Stimulated activated CD4-positive, alpha-beta T cell treated with anti-CD3 and anti-CD28 coated beads, Interleukin-12 subunit alpha, Interleukin-12 subunit beta, amount 100 ng/mL, for 24 hours (primary cell): ENCODE measurements around the gene FGGY.

Experiments used
- DNase-seq, 2 experiments: peaks; one replicate each; pipeline ENCODE4 v3.0.0-alpha.2; 2020; ENCODE audit warnings: low read depth in 2 of 2

The FGGY gene

DNA sequence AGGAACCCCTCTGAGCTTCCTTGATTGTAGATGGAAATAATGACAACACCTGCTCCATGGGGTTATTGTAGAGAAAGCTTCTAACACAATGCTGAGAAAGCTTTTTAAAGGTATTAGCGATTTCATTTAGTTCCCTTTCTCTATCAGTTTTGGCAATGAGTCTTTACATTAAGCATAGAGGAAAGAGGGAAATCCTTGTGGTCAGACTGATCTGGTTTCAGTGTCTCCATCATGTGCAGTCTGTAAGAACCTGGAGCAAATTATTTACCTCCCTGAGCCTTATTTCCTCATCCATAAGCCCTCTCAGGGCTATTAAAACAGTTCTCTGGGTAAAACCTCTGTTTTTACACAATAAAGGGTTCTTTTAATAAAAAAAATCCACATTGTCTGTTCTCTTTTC is 87.5 kb downstream of the FGGY start:
- DNase-seq = no peak

DNA sequence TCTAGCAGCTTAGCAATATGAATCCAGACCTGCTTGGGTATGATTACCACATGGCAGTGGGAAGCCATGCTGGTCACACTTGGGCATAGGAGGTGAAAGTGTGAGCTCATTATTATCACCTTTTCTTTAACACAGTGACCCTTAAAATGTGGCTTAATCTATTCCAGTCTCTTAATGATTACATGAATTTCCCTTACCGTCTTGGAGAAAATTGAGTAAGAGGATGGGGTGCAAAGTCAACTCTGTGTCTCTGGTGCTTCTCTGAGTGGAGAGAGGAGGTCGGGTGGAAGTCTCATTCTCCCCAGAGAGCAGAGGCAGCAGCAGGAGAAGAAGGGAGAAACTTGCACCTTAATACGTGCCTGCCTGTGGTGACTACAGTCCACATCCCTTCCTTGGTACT is 91.3 kb downstream of the FGGY start:
- DNase-seq = no peak

DNA sequence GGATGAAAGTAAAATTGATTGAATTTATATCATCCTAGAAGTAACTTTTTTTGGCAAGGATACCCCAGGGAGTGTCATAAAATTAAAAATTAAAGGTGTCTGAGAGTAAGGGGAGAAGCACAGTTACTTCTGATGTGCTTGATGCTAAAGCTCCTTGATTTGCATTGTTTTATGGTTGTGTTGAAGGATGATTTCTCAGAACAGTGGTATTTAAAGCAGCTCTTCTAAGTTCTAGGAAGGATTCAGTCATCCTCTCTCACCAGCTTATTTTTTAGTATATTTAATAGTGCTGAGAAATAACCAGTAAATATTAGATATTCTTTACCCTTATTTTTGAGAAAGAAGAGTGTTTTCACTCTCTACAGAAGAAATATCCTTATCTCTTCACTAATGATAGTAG is 93.0 kb downstream of the FGGY start:
- DNase-seq = no peak

DNA sequence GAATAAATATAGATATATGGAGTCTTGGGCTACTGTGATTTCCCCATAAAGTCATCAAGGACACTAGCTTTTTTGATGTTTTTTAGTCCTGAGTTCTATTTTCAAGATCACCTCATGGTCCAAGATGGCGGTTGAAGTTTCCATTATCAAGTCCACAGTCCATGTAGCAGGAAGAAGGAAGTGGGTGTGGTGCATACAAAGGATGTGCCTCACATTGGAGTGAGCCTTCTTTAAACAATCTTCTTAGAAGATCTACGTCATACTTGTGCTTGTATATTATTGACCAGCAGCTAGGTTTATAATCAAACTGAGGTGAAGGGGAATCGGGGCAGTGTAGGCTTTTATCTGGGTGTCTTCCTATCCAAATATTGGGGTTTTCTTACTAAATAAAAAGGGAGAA is 93.4 kb downstream of the FGGY start:
- DNase-seq = no peak

DNA sequence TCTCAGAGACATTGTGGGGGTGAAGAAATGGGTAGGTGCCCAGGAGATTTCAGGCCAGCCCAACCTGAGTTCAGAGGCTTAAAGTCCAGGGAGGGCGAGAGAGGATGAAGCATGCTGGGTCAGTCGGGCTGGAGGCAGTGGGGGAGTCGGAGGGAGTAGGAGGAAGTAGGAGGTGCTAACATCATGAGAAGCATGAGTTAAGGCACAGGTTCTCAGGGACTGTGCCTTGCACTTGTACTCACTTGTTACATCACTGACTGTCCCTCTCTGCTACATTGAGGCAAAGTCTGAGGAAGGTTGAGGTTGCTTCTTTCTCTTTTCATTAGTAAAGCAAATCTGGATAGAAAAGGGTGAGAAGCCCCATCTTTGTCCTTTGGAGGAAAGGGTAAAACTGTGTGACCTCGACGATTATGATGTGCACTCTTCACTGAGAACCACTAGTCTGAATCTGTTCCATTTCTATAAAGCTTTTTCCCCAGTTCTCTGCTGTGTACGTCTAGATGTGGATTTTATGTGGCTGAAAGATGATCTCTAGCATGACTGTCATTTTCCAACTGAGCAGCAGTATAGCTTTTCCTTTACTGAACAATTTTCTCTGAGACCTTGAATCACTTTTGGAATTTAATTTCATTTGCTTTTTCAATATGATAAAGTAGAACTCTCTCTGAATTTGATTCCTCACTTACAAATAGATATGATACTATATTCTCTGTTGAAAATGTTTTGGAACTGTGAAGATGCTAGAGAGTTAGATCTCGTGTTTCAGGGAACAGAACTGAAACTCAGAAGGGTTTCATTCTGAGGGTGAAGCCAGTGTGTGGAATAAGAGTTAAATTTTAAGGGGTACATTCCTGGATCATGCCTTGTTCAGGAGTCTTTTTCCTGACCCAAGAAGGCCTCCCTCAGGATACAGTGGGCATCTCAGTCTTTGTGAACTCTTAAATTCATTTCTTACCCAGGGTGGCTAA is 94.6 kb downstream of the FGGY start:
- DNase-seq = no peak

DNA sequence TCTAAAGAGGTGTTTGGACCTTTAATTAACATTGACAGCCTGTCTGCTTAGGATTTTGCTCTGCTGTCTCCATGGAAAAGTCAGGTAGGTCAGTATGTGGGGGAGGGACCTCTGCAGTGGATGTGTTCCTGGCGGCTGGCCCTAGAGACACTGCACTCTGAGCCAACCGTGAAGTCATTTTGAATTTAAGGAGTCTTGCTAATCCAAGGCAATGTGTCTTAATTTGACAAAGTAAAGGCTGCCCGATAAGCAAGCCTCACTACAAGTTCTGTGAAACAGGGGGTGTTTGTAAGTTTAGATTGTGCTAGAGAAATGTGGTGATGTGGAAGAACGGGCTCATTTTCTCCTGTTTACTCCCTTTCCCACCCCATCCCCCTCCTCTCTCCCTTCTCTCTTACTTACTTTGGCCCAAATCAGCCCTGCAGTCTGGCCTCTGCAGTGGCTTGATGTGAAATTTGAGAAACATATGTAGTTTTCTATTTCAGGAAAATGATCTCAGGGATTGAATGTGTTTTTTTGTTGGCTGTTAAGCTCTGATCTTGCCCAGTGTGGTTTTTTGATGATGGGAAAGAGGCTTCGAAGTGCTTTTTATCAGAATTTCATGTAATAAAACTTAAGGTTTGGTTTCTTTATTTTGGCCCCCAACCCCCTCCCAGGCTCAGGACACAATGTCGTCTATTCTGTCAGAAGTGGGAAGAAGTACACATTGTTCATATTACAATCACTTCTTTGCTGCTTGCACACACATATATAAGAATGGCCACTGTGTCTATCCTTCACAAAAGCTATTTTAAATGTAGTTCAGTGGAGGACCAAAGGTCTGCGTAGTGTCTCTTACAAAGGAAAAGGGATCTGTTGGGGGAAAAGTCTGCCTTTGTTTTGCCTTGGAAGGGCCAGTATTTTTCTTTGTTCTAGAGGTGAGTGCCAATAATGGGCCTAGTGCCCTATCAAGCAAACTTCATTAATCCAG is 96.6 kb downstream of the FGGY start:
- DNase-seq = no peak

DNA sequence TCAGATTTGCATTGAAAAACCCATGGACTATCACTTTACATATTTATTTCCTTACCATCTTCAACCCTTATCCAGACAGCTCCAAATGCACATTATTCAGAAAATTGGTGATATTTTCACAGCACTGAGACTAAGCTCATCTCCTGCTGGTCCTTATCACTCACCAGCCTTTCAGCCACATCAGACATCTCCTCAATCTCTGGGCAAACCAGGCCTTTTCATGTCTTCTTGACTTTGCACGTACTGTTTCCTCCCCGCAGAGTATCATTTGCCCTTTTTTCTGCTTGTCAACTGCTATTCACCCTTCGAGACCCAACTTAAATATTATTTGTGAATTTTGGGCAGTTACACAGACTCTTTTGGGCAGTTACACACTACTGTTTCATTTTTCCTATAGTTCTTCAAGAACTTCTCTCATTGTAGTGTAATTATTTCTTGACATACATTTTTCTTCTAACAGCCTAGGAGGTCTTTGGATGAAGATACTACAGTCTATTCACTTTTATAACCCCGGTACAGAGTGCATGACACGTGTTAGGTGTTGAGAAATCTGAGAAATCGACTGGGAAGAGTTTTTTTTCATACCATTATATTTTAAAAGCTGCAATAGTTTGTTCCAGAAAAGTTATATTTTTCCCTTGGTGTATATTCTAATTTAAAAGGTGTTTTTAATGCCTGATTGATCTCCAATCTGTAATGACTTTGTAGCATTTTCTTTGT is 98.0 kb downstream of the FGGY start:
- DNase-seq = no peak

DNA sequence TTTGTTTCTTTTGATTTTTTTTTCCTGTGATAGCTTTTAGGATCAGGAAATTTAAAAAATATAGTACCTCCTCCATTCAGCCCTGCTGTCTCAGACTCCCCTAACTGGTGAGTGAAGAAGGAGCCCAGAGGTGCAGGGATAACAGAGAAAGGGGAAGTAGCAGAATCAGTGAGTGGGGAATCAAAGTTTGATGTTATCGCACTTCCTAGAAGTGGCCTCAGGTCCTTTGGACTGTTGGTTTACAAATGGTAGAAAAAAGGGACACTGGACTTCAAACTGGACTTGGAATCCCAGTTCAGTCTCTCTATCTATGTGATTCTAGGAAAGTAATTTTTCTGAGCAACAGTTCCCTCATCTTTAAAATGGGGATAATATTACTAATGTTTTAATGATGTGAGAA is 99.5 kb downstream of the FGGY start:
- no peak for DNase-seq

DNA sequence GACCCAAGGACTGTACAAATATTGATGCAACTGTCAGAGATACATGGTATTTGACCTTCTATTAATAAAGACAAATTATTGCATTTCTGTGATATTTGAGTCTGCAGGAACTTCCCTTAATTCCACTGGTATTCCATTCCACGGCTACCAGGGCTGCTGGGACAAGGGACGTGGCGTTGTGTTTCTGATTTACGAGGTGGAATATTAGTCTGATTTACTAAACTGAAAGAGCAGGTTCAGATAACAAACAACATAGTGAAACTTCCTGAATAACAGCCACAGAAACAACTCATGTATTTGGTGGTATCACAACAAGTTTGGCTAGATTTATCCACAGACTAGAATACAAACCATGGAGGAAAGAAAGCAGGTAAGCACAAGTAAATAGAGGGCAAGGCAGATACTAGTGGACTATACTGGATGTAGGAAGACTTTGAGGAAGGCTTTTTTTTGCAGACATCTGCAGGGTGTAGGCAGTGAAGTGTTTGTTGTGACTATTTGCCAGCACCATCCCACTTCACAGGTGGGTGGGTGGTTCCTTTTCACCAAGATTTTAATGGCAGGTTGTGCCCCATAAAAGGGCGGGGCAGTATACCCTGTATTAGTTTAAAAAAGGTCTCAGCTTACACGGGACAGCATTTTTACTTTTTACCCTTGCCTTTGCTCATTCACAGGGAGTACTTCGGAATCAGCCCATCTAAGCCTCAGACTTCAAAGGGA is 100.4 kb downstream of the FGGY start:
- no peak for DNase-seq

DNA sequence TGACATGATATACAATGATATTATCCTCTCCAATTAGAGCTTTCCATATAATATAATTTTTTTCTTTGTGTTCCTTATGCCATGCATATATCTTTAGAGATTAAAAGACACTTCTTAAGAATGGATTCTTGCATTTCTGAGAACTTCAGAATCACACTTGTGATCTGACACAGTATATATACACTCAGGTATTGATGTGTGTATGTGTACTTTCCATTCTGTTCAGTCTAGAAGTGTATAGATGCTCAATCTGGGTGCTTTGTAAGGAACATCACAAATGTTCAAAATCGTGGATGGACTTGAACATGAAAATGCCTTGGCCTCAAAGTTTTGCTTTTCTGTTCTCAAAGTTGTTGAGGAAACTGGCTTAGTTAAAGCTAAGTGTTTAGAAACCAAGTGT is 102.7 kb downstream of the FGGY start:
- no peak for DNase-seq

DNA sequence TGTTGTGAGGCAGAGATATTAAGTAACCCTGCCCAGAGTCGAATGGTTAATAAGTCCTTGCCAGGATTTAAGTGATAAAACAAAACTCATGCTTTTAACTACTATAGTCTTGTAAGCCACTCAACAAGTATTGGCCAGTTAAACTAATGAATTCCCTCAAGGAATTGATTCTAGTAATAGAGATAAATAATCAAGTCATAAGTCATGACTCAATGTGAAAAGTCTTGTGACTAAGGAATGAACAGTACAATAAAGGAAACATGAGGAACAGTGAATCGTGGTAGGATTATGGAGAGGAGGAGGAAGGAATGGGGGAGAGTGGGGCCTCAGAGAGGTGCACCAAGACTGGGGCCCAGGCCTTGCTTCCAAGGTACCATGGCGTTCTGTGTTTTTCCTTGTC is 104.7 kb downstream of the FGGY start:
- no peak for DNase-seq

DNA sequence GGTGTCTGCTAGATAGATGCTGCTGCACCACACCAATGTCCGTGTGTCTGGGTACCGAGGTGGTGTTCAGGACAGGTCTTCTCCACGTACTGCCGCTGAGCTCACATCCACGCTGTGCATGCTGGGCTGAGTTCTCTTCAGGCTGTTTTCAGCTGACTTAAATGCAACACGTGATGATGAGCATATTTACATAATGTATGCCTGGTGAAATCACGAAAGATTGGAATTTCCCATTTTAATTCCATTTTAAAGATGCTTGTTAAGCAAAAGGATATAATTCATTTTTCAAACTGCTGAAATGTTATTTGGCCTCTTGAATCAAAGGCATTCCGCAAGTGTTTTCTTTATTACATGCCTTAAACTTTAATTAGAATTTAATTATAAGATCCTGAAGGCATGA is 107.9 kb downstream of the FGGY start:
- DNase-seq = no peak

DNA sequence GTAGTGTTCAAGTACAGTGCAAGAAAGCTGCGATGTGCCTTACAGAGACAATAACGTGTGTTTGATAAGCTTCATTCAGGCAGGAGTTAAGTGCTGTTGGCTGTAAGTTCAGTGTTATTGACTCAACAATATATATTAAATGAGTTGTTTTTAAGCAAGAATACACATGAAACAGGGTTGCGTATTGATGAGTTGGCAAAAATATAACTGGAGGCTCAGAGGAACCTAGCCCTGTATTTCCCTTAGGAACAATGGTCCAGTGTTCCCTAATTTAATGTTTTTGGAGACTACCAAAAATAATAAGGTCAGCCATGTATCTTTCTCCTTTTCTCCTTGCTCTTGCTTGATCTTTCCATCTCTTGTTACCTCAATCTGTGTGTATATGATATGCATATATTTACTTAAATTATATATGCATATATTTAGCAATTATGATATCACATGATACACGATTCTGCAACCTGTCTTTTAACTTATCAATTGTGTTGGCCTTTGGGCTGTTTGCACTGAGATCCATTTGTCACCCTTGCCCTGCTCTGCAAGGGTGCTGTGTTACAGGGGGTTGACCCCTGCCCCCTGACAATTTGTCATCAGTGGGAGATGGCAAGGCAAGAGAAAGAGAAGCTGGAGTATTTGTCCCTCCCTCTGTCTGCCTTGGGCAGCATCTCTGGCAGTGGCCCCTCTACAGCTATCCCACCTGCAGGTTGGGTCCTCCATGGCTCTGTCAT is 109.7 kb downstream of the FGGY start:
- DNase-seq = no peak

DNA sequence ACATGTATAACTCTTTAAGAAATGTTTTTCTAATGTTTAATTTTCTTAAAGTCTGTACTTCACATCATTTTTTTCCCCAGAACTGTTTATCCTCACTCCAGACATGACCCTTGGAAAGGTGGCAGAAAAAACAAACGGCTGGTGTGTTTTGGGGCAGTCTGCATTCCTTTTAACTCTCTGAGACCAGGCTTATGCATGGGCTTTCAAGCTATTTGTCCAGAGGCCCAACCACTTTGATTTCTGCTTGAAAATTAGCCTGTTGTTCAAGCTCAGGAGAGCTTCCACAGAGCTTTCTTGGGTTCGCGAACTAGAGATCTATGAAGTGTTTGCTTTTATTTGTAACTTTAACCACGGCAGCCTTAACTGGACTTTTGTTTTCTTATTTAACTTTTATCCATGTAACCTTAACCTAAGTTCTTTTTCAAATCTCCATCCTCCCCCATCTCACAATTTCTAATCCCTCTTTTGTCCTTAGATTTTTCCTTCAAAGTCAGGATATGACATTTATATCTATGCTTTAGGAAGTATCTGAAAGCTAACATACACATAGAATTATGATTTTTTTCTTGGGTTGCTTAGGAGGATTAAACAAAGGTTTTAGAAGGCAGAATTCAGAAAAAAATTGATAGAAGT is 111.8 kb downstream of the FGGY start:
- DNase-seq = no peak

DNA sequence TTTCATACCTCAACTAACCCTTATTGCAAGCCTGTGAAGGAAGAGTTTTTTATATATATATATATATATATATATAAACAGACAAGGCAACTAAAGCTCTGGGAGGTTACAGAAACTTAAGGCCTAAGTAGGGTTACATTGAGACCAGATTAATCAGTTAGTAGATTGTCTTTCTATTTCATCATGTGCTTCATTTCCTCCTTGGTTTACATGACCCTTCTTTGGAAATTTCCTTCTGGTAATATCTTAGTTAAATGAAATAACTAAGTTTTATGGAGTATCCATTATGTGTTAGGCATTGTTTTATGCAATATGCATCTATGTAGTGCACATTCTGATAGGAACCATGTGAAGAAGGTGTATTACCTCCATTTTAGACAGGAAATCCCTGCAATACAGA is 112.7 kb downstream of the FGGY start:
- DNase-seq = no peak

DNA sequence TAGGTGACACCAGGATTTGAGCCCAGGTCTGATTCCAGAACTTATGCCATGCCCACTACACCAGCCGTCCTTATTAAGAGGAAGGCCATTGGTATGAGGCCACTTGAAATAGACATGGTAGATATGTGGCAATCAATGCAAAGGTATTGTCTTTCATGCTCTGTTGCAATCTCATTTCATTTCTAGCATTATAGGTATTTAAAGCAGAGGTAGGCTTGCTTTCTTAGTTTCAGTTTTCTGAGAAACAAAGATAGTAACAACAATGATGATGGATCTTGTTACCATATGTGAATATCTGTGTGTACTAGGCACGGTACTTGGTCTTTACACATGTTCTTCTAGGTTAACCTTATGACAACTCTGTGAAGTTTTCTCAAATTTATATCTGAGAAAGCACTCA is 113.1 kb downstream of the FGGY start:
- DNase-seq = no peak

DNA sequence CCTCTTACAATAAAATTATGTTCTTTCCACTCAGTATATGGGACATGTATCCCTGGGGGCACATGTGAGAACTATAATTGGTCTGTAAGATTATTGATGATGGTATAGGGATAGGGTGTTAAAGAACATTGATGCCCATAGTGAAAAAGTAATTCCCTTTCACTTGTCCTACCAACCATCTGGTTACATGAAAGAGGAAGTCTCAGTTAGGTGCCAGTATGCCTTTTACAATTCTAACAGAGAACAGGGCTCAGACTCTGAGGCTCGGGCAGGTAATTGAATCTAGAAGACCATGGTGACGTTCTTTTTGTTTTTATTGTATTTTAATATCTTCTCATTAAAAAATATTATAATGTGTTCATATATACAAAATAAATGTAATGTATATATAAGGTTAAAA is 113.6 kb downstream of the FGGY start:
- DNase-seq = no peak

DNA sequence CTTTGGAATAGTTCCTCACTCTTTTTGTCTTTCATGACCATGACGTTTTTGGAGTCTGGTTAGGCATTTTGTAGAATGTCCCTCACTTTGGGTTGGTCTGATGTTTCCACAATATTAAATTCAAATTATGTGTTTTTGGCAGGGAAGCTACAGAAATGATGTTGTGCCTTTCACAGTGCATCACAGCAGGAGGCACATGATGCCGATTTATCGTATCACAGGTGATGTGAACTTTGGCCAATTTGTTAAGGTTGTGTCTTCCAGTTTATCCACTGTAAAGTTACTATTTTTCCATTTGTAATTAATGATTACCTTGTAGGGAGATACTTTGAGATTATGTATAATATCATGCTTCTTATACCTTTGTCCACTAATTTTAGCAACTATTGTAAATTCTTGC is 114.3 kb downstream of the FGGY start:
- no peak for DNase-seq

DNA sequence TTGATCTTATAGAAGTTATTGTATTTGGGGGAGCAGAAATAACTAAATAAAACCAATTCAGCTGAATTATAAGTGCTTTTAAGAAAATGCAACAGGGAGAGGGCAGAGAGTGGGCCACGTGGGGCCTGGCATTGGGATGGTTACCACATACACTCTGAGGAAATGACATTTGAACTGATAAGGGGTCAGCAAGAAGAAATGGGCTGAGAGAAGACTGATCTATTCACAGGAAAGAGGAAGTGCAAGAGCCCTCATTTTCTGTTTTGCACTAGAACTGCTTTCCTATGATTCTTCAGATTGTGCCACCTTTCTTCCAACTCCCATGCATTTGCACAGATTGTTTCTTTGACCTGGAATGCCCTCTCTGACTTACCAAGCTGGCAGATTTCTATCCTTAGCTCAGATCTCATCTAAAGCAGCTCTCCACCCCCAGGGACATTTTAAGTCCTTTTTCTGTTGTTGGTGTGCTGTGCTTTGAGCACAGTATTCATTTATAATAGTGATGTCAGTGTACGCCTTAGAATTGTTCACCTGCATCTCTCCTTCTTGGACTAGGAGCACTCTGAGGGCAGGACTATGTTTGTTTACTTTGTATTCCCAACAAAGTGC is 115.9 kb downstream of the FGGY start:
- no peak for DNase-seq

DNA sequence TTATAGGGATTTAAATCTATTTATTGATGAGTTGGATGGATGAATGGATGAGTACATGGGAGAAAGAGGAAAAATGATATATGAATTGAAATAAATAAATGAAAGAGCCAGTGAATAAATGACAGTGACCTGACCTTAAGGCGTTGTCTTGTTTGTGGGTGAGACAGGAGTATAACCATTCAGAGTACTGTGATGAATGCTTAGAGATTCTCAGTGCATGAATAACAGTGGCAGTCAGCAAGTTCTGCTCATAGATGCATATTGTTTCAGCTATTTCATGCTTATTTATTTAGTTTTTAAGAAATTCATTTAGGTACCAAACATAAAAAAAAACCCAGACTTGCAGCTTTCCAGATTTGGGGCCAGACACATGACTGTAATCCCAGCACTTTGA is 116.4 kb downstream of the FGGY start:
- DNase-seq = no peak
